Stomach smooth muscle (tissue), 2 donors: ENCODE results near the gene NAMPT.

Experiments used
- H3K27ac ChIP-seq: one replicate; pipeline ENCODE4 v1.7.0; 2013; ENCODE audit warnings: mild to moderate bottlenecking, low read length, inconsistent platforms
- H3K27me3 ChIP-seq, 2 donors: one replicate each; pipeline ENCODE4 v1.7.0; 2013; ENCODE audit warnings: low read length in 2 of 2; ENCODE audit not compliant: insufficient read depth in 2 of 2, control insufficient read depth in 1 of 2
- H3K36me3 ChIP-seq, 2 donors: one replicate each; pipeline ENCODE4 v1.7.0; 2013; ENCODE audit warnings: low read length in 2 of 2; ENCODE audit not compliant: control insufficient read depth in 2 of 2, insufficient read depth in 2 of 2
- H3K4me1 ChIP-seq: one replicate; pipeline ENCODE4 v1.7.0; 2013; ENCODE audit warnings: low read length; ENCODE audit not compliant: control insufficient read depth, insufficient read depth
- H3K4me3 ChIP-seq, 2 donors: one replicate each; pipeline ENCODE4 v1.7.0; 2013; ENCODE audit warnings: low read length in 2 of 2
- H3K9ac ChIP-seq, 2 donors: one replicate each; pipeline ENCODE4 v1.7.0; 2013; ENCODE audit warnings: low read length in 2 of 2, mild to moderate bottlenecking in 1 of 2
- H3K9me3 ChIP-seq, 2 donors: one replicate each; pipeline ENCODE4 v1.7.0; 2013; ENCODE audit warnings: low read length in 2 of 2; ENCODE audit not compliant: control insufficient read depth in 2 of 2
- donor health status: healthy.
- donor health status: Pancreatic carcinoma.

The NAMPT gene

GRCh38 chr7:106231856-106232490, 52.8 kb downstream of the NAMPT start:
- H3K36me3 ChIP-seq: no peaks in the 10 kb centered on the region
- H3K4me1 ChIP-seq: no peaks in the 10 kb centered on the region
- H3K9me3 ChIP-seq: no peaks in the 10 kb centered on the region
- H3K9ac ChIP-seq: no peak overlapping the region
- no peak overlapping the region for H3K4me3 ChIP-seq
- H3K27ac ChIP-seq: no peak overlapping the region
- H3K27me3 ChIP-seq: no peaks in the 10 kb centered on the region

DNA sequence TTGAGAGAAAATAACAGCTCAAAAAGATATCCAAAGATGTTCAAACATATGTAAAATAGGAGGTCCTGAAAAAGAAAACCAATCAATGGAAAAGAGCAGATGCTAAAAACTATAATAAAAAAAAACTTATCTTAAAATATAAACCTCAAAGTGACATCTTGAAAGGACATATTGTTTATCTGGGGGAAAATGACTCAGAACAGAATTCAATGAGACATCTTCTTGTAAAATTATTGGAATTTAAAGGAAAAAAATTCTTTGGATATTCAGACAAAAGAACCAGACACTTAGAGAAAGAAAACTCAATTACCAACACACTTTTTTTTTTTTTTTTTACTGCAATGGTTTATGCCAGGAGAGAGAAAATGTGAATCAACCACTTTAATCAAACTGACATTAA, 58.9 kb downstream of the NAMPT start:
- Histone ChIP-seq H3K9me3 (no peaks in the 10 kb centered on the region), H3K4me3 (no peak overlapping the region), H3K4me1 (no peaks in the 10 kb centered on the region), H3K9ac (no peak overlapping the region), H3K36me3 (no peaks in the 10 kb centered on the region), H3K27ac (no peak overlapping the region), H3K27me3 (no peaks in the 10 kb centered on the region)

- H3K9me3 ChIP-seq: no peaks in the 10 kb centered on the region
- H3K9ac ChIP-seq: no peak overlapping the region
- no peaks in the 10 kb centered on the region for H3K4me1 ChIP-seq
- no peaks in the 10 kb centered on the region for H3K27me3 ChIP-seq
- no peak overlapping the region for H3K4me3 ChIP-seq
- H3K36me3 ChIP-seq: no peaks in the 10 kb centered on the region
- H3K27ac ChIP-seq: no peak overlapping the region
These were observed 60.0 kb downstream of the NAMPT start for GRCh38 chr7:106224797-106225196.

DNA sequence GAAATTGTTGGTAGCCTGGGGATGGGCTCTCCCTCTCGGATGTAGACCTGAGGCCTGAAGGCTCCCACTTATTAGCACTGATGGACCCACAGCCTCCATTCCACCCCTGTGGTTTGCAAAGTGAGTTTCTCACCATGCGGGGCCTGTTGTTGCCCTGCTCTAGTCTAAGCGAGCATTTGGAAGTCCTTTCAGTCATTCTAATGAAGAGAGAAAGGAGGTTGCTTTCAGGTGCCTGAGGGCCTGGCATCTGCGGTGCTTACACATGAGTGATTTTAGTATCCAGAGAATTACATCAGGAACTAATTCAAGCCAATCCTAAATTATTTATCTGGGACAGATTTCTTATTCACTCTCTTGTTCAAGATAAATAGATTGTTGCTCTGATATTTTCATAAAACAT, 61.6 kb downstream of the NAMPT start:
- no peaks in the 10 kb centered on the region for H3K9me3 ChIP-seq
- H3K27ac ChIP-seq: no peak overlapping the region
- no peaks in the 10 kb centered on the region for H3K4me1 ChIP-seq
- H3K36me3 ChIP-seq: no peaks in the 10 kb centered on the region
- no peak overlapping the region for H3K4me3 ChIP-seq
- H3K27me3 ChIP-seq: no peaks in the 10 kb centered on the region
- no peak overlapping the region for H3K9ac ChIP-seq

- H3K4me1 ChIP-seq: no peaks in the 10 kb centered on the region
- no peak overlapping the region for H3K4me3 ChIP-seq
- no peak overlapping the region for H3K9ac ChIP-seq
- no peak overlapping the region for H3K27ac ChIP-seq
- H3K27me3 ChIP-seq: no peaks in the 10 kb centered on the region
- H3K36me3 ChIP-seq: no peaks in the 10 kb centered on the region
- no peaks in the 10 kb centered on the region for H3K9me3 ChIP-seq
These were observed 62.2 kb downstream of the NAMPT start for GRCh38 chr7:106222545-106222944.

- Histone ChIP-seq H3K27me3 (no peaks in the 10 kb centered on the region), H3K4me3 (no peak overlapping the region), H3K9ac (no peak overlapping the region), H3K27ac (no peak overlapping the region), H3K9me3 (no peaks in the 10 kb centered on the region), H3K36me3 (no peaks in the 10 kb centered on the region), H3K4me1 (peaks cover 7% of the 10 kb centered on the region)
These were observed 64.5 kb downstream of the NAMPT start for GRCh38 chr7:106220307-106220706.

DNA sequence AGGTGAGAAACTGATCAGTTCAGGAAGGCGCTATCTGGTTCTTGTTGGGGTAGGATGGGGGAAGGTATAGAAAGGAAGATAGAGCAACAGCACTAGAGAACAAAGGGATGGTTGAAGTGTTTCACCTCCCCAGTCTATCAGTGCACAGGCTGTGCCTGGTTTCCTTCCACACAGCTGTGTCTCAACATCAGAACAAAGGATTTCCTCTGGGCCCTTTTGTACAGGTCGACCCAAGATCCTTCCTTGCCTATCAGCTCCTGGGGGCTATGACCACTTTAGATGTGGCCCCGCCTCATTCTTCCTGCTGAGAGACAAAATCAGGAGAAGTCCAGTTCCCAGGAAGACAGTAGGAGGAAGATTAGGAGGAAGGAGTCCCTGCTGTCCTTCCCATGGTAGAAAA, 65.6 kb downstream of the NAMPT start:
- Histone ChIP-seq H3K36me3 (no peaks in the 10 kb centered on the region), H3K27me3 (no peaks in the 10 kb centered on the region), H3K27ac (no peak overlapping the region), H3K4me3 (no peak overlapping the region), H3K4me1 (peaks cover 7% of the 10 kb centered on the region), H3K9ac (no peak overlapping the region), H3K9me3 (no peaks in the 10 kb centered on the region)

GRCh38 chr7:106218546-106218945, 66.2 kb downstream of the NAMPT start:
- Histone ChIP-seq H3K4me1 (peaks cover 7% of the 10 kb centered on the region), H3K27ac (no peak overlapping the region), H3K9ac (no peak overlapping the region), H3K36me3 (no peaks in the 10 kb centered on the region), H3K9me3 (no peaks in the 10 kb centered on the region), H3K27me3 (no peaks in the 10 kb centered on the region), H3K4me3 (no peak overlapping the region)

DNA sequence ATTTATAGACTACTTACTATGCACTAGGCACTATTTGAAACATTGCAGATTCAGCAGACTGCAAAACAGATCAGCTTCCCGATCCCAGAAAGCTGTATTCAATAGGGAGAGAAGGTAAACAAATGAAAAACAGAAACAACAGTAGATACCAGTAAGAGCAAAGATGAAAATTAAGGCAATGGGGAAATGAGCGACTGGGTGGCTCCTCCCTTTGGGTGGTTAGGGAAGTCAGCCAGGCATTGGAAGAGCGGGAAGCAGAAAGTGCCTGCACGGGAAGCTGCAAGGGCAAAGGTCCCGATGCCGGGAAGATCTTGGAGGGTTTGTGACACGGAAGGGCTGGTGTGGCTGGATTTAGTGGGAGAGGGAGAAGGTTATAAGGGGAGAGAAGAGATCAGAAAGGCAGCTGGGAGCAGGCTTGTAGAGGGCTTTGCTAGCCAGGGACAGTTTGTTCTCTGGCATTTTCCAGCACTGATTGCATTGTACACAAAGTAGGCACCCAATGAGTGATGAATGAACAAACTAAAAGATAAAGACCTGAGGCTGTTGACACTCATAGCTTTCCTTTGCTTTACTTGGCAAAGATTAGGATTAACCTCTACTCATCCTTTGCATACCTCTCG, 67.8 kb downstream of the NAMPT start:
- Histone ChIP-seq H3K4me3 (peak overlapping the region in 1 of 2 donors; percentile 19), H3K27me3 (no peaks in the 10 kb centered on the region), H3K27ac (peak overlapping the region; percentile 58), H3K9me3 (no peaks in the 10 kb centered on the region), H3K9ac (no peak overlapping the region), H3K36me3 (no peaks in the 10 kb centered on the region), H3K4me1 (peaks cover 7% of the 10 kb centered on the region)

DNA sequence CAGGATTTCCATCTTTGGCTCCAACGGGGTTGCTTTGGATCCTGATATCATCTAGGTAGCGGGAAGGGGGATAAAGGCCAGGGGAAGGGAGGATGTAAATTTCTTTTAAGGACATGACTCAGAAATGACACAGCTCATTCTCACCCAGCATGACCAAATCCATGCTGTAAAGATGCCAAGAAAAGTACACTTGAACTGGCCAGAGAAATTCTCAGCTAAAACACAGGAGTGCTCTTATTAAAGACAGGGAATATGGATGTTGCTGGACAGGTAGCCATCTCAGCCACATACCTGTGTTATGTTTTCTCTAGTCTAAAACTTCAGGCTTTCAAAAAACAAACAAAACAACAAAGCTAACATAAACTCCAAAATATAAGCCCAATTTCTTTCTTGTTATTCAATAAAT, 68.3 kb downstream of the NAMPT start:
- Histone ChIP-seq H3K4me3 (no peak overlapping the region), H3K36me3 (no peaks in the 10 kb centered on the region), H3K4me1 (peaks cover 7% of the 10 kb centered on the region), H3K9ac (no peak overlapping the region), H3K9me3 (no peaks in the 10 kb centered on the region), H3K27me3 (no peaks in the 10 kb centered on the region), H3K27ac (peak overlapping the region; percentile 58)

DNA sequence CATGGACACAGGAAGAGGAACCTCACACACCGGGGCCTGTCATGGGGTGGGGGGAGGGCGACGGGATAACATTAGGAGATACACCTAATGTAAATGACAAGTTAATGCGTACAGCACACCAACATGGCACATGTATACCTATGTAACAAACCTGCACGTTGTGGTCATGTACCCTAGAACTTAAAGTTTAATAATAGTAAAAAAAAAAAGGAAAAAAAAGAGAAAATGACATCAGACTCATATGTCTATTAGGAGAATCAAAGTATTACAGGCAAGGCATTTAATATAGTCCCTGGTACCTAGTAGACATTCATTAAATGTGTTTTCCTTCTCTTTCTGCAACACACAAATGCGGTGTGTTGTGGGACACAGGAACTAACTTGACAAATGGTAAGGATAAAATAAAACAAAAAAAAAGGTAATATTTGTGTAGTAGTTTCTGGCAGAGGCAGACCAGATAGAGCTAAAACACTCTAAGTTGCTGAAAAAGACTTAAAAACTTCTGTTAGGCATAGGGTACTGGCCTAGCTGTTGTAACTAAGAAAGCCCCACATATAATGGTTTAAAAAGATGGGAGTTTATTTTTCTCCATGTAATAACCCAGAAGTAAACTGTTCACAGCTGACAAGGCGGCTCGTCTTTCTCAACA, 68.8 kb downstream of the NAMPT start:
- H3K9ac ChIP-seq: no peak overlapping the region
- H3K9me3 ChIP-seq: no peaks in the 10 kb centered on the region
- H3K4me3 ChIP-seq: no peak overlapping the region
- peaks cover 7% of the 10 kb centered on the region for H3K4me1 ChIP-seq
- H3K27ac ChIP-seq: peak overlapping the region; percentile 58
- no peaks in the 10 kb centered on the region for H3K36me3 ChIP-seq
- no peaks in the 10 kb centered on the region for H3K27me3 ChIP-seq
